AG09309 (cell line): ENCODE results near the gene PIK3C2A.

Experiments
- DNase-seq: peaks from one replicate; pipeline ENCODE4 v3.0.0-alpha.2; 2010; ENCODE audit warnings: low read depth
- H3K4me3 ChIP-seq: 2 replicates; pipeline ENCODE4 v1.5.1; 2011; ENCODE audit warnings: mild to moderate bottlenecking, low read depth, low read length, moderate library complexity; ENCODE audit not compliant: control insufficient read depth
- TF ChIP-seq, protein P1 (sequence below): IDR thresholded peaks from 2 replicates; pipeline ENCODE4 v1.5.1; 2011; ENCODE audit warnings: mild to moderate bottlenecking, low read depth, low read length, inconsistent platforms; ENCODE audit not compliant: insufficient read depth, control insufficient read depth; ENCODE audit errors: missing control alignments

The PIK3C2A gene

DNA sequence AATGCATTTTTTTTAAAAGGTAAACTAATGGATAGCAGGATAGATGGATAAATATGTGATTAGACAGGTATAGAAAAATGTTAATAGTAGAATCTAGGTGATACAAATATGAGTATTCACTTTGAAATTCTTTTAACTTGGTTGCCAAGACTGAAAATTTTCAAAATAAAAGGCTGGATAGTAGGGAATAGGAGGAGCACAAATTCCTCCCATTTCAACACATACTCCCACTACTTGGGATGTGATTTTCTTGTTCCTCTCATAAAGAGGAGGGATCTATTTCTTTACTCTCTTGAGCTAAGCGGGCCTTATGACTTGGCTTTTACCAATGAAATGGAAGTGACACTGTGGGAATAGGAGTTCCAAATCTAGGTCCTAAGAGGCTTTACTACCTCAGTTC is 35.9 kb downstream of the PIK3C2A start:
- H3K4me3 ChIP-seq = no peak overlapping the region
- TF ChIP-seq, protein P1, sequence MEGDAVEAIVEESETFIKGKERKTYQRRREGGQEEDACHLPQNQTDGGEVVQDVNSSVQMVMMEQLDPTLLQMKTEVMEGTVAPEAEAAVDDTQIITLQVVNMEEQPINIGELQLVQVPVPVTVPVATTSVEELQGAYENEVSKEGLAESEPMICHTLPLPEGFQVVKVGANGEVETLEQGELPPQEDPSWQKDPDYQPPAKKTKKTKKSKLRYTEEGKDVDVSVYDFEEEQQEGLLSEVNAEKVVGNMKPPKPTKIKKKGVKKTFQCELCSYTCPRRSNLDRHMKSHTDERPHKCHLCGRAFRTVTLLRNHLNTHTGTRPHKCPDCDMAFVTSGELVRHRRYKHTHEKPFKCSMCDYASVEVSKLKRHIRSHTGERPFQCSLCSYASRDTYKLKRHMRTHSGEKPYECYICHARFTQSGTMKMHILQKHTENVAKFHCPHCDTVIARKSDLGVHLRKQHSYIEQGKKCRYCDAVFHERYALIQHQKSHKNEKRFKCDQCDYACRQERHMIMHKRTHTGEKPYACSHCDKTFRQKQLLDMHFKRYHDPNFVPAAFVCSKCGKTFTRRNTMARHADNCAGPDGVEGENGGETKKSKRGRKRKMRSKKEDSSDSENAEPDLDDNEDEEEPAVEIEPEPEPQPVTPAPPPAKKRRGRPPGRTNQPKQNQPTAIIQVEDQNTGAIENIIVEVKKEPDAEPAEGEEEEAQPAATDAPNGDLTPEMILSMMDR = no peak
- DNase-seq = no peak

DNA sequence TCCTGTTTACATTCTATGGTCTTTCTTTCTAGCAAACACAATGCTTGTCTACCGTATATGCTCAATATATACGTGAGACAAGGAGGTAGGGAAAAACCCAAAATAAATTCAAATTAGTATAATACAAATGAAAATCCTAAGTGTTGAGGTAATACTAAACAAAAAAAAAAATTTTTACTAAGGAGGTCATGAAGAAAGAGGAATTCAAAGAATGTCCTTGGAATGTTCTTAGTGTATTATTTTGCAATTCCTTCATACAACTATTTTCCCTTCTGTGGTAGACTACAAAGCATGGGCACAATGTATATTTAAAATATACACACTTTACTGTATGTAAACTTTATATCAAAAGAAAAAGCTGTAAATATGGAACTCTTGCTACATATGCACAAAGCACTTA is 36.4 kb downstream of the PIK3C2A start:
- peak; percentile 11 for DNase-seq
- TF ChIP-seq, protein P1 = no peak
- H3K4me3 ChIP-seq = no peak overlapping the region

DNA sequence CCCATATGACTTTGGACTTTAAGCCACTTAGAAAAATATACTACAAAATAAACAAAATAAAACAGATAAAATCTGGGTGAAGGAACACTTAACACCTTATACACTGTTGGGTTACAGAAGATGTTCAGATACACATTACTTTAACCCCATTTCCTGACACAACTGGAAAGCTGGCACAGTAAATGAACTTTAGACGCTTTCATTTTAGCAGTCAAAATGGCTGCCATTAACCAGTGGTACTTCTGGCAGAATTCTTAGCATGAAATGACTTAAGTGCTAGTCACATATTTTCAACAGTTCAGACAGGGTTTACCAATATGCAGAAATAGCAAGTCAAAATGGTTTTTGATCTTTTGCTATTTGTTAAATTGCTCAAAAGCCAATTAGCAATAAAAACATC is 37.9 kb downstream of the PIK3C2A start:
- TF ChIP-seq, protein P1 = no peak
- no peak overlapping the region for H3K4me3 ChIP-seq
- no peak for DNase-seq

DNA sequence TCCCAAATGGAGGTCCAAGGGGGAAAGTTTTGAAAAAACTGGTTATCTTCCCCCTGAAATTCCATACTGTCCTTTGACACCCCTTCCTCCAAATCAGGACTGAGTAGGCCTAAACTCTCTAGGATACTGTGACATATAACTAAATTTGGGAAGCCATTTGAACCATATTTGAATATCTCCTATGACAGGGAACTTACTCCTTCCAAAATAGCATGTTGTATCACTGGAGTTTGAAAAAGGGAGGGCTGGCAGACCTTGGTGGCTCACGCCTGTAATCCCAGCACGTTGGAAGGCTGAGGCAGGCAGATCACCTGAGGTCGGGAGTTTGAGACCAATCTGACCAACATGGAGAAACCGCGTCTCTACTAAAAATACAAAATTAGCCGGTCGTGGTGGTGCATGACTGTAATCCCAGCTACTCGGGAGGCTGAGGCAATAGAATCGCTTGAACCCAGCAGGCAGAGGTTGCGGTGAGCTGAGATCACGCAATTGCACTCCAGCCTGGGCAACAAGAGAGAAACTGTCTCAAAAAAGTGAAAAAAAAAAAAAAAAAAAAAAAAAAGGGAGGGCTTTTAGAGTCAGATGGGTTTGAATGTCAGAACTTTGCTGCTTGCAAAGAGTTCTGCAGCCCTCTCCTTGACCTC is 42.4 kb downstream of the PIK3C2A start:
- TF ChIP-seq, protein P1 = no peak
- H3K4me3 ChIP-seq = no peak overlapping the region
- DNase-seq = no peak

DNA sequence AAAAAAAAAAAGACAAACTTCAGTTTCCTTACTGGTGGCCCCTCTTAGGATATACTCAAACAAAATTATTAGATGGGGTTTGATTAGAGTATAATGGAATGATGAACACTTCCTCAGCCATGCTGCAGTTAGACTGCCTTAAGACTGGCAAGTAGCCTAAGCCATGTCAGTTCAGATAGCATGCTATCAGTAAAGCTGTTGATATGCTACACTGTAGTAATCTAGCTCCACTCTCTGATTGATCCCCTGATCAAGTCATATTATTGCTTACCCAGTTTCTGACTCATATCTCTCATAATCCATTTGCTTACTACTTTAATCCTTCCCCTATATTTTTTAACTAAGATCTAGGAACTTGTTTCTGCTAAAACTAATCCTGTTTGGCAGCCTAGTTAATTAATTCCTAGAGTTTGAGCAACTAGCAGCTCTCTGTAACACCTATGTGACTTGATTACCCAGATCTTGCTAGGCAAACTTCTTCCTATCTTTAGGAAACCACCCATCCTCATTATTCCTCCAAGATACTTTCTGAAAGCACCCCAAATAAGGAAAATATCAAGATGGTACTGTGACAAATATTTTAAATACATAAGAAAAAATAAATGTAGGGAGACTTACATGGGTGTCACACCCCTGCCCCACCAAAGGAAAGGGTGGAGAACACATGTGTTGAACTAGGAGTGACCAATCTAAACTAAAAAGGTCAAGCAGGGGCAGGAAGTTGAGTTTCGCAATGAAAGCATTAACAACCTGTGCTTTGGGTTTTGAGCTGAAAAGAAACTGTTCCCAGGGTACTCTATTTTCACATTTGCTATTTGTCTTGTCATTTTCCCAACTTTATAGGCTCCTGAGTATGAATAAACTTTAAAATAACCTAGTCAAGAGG is 43.2 kb downstream of the PIK3C2A start:
- TF ChIP-seq, protein P1 = no peak
- DNase-seq = no peak
- H3K4me3 ChIP-seq = no peak overlapping the region

DNA sequence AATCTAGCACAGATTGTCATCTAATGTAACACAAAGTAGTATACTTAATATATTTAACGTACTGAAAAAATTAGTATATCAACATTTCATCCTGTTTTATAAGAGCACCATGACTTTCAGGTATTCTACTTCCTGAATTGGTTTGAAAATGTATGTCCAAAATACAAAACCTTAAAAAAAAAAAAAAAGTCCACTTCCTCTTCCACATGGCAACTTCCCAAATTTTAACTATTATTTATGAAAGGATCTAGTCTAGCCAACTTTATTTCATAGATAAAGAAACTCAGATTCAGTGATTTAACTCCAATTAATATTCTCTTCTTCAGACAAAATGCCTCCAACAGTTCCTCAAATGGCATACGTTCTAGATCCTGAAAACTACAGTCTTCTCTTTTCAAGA is 44.0 kb downstream of the PIK3C2A start:
- DNase-seq = no peak
- no peak overlapping the region for H3K4me3 ChIP-seq
- TF ChIP-seq, protein P1 = no peak

DNA sequence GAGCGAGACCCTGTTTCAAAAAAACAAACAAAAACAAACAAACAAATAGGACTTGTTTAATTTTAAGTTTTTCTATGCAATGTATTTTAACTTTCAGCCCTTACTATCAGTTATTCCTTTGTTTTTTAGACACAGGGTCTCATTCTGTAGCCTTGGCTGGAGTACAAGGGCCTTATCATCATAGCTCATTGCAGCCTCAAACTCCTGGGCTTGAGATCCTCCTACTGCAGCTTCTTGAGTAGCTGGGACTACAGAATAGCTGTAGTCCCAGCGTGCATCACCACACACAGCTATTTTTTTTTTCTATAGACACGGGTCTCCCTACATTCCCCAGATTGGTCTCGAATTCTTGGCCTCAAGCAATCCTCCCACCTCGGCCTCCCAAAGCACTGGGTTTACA is 44.5 kb downstream of the PIK3C2A start:
- DNase-seq = no peak
- TF ChIP-seq, protein P1 = no peak

More for the DNA sequence above, 44.5 kb downstream of the PIK3C2A start:
- no peak overlapping the region for H3K4me3 ChIP-seq
